T1000 (cell line): ENCODE results near the gene DEFB119.
"Not testable (repeated sequence)": the region's sequence is repeated elsewhere in the genome, so short reads cannot be mapped to it uniquely, and the experiment has no call there.

Experiments
- DNase-seq: peaks from one replicate; lab custom pipeline; 2025; ENCODE audit warnings: mixed read lengths; lab: John Stamatoyannopoulos, UW

The DEFB119 gene, protein sequence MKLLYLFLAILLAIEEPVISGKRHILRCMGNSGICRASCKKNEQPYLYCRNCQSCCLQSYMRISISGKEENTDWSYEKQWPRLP

DNA sequence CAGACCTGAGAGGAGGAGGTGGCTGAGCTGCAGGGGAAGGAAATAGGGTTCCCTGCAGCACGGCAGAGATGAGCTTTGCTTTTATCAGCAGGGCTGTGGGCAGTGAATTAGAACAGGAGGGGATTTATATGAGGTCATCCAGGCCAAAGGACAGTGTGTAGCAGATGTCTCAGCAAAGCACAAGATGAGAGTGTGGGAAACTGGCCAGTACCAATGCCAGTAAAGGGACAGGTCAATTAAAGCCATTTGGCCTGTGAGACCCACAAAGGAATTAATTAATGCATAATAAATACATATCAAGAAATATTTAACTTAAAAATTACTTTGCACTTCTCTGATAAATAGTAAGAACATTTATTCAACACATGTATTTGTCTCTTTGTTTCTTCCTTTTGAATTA, at the start of gene DEFB119:
Gene DEFB119, minus strand, starts transcription at position 101 of the 400 bp plus-strand sequence. CDS start 107 bp downstream, outside the sequence.
- no peak for DNase-seq

DNA sequence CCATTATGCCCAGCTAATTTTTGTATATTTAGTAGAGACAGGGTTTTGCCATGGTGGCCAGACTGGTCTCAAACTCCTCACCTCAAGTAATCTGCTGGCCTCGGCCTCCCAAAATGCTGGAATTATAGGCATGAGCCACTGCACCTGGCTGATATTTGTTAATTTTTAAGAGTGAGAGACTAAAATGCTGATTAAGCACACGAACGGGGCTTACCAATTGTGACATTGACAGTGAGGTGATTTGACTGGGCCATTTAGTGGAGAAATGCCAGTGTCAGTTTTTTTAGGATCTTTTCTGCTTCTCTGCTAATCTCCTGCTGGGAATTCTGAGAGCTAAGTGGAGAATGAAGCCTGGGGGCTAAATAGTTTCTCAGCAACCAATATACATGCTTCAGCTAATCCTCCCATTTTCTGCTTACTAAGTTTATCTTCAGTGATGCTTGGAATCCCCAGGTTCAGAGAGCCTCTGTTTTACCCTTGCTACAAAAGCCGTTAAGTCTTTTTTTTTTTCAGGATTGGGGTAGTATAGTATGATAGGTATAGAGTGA, 40.3 kb upstream of the DEFB119 start:
- DNase-seq, result no peak

DNA sequence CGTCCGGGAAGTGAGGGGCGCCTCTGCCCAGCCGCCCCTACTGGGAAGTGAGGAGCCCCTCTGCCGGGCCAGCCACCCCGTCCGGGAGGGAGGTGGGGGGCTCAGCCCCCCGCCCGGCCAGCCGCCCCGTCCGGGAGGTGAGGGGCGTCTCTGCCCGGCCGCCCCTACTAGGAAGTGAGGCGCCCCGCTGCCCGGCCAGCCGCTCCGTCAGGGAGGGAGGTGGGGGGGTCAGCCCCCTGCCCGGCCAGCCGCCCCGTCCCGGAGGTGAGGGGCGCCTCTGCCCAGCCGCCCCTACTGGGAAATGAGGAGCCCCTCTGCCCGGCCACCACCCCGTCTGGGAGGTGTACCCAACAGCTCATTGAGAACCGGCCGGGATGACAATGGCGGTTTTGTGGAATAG, 37.2 kb upstream of the DEFB119 start:
- not testable (repeated sequence) for DNase-seq

DNA sequence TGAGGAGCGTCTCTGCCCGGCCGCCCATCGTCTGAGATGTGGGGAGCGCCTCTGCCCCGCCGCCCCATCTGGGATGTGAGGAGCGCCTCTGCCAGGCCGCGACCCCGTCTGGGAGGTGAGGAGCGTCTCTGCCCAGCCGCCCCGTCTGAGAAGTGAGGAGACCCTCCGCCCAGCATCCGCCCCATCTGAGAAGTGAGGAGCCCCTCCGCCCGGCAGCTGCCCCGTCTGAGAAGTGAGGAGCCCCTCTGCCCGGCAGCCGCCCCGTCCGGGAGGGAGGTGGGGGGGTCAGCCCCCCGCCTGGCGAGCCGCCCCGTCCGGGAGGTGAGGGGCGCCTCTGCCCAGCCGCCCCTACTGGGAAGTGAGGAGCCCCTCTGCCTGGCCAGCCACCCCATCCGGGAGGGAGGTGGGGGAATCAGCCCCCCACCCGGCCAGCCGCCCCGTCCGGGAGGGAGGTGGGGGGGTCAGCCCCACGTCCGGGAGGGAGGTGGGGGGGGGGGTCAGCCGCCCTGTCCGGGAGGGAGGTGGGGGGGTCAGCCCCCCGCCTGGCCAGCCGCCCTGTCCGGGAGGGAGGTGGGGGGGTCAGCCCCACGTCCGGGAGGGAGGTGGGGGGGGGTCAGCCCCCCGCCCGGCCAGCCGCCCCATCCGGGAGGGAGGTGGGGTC, 36.6 kb upstream of the DEFB119 start:
- DNase-seq, result not testable (repeated sequence)

DNA sequence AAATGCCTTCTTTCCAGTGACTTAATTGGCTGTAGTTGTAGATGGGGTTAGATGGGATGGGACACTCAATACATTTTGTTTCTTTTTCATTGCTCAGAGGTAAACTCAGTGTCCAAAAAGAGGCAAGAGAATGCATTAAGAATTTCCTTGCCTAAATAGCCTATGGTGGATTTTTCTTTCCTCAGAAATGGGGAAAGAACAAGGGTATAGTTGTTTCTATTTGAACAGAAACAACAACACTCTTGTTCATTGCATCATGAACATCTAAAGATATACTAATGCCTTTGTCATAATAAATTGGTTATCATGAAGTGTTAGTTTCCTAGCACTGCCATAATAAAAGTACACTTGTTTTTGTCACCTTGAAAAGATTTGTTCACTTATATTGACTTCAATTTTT, 35.4 kb upstream of the DEFB119 start:
- no peak for DNase-seq

DNA sequence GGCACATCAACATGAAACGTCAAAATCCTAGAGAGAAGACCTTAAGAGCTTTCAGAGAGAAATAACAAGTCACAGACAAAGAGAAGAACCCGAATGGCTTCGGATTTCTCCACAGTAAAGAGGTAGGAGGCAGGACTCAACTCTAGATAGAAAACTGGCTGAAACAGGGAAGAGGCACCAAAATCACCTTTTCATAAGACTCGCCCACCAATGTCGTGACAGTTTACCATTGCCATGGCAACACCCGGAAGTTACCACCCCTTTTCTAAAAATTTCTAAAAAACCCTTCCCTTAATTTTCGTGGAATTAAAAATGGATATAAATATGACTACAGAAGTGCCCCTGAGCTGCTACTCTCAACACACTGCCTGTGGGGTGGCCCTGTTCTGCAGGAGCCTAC, 27.9 kb upstream of the DEFB119 start:
- no peak for DNase-seq

DNA sequence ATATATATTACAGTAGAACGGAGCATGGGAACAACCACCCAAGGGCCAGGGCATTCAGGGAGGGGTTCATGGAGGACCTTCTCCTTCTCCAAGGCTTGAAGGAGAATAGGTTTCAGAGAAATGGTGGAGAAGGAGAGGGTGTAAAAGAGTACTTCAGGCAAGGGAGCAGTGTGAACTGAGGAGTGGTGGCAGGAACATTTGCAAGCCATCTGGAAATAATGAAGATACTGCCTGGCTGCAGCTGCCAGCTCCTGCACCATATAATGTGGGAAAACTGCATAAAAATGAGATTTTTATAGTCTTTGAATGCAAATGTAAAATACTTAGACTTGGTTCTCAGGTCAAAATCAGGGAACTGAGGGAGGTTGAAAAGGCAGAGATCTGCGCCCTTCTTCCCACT, 25.3 kb upstream of the DEFB119 start:
- DNase-seq, result no peak

DNA sequence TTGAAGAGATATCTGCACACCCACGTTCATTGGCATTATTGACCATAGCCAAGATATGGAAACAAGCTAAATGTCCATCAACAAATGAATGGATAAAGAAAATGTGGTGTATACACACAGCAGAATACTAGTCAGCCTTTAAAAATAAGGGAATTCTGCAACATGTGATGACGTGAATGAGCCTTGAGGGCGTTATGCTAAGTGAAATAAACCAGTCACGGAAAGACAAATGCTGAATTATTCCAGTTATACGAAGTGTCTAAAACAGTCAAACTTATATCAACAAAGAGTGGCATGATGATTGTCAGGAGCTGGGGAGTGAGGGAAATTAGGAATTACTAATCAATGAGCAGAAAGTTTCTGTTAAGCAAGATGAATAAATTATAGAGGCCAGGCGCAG, 24.0 kb upstream of the DEFB119 start:
- no peak for DNase-seq

DNA sequence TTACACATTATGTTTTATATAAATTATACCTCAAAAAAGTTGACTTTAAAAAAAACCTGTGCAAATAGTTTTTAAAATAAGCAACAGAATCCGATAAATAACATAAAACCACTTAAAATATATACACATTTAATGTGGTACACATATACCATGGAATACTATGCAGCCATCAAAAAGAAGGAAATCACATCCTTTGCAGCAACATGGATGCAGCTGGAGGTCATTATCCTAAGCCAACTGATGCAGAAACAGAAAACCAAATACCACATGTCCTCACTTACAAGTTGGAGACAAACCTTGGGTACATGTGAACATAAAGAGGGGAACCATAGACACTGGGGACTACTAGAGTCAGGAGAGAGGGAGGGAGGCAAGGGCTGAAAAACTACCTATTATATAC, 19.6 kb upstream of the DEFB119 start:
- DNase-seq, result no peak

DNA sequence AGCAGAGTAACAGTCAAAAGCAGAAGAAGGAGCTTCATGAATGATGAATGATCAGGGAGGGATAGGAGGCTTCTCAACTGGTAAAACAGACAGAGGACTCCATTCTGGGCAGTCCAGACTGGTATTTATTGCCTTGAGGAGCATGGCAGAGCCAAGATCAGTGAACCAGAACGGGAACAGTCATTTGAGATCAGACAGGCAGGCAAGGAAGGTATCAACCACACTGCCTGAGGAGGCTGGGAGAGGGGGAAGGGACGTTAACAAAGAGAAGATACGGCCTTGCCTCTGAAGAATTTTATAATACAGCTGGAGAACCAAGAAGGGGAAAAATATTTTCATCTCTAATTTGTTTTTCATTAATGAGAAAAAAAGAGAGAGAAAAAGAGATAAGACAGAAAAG, 15.7 kb upstream of the DEFB119 start, which contains the start of gene DEFB121:
Gene DEFB121, minus strand, starts transcription at position 101 of the 400 bp plus-strand sequence. Its CDS starts 63 bp downstream, at position 38.
- no peak for DNase-seq

DNA sequence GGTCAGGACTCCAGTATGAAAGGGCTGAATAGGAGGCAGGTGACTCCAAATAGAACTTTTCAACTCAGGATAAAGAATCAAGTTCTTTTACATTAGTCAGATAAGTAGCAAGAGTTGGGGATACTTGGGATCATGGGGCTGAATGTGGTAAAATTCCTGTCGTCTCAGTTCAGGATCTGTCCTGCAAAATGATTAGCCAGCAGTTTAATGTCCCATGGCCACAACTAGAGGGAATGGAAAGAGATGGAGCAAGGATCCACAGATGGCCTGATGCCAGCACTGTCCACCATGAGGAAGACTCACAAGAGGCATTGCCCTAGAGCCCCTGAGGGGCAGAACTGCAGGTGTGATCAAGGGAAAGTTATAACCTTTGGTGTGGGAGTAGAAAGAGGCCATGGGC, 13.5 kb upstream of the DEFB119 start:
- no peak for DNase-seq

DNA sequence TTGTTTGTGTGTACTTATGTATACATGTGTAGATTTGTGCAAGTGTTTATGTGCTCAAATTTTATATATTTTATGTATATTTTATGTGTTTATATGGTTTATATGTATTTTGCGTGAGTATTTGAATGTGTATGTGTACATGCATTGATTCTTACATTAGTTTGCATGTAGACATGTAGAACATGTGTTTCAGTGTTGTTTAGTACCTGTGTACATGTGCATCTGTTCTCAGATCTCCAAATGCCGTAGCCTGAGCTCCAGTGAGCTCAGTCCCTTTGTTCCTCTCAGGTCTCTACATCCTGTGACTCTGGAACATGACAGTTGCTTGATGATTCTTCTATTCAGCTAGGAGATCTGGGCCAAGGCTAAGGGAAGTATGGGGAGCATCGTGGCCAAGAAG, 4.5 kb upstream of the DEFB119 start:
- no peak for DNase-seq

DNA sequence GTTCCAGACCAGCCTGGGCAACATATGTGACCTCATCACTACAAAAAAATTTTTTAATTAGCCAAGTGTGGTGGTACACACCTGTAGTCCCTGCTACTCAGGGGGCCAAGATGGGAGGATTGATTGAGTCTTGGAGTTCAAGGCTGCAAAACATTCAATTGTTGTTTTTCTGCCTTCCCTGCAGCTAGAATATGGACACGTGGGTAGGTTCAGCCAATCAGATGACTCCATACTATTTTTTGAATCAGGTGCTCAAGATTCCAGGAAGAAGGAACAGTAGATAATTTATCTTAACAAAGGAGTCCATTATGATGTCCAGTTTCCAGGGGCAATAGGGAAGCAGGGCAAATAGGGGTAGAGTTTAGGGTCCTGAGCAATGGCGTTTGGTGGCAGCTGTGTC, 2.4 kb upstream of the DEFB119 start:
- DNase-seq, result no peak

DNA sequence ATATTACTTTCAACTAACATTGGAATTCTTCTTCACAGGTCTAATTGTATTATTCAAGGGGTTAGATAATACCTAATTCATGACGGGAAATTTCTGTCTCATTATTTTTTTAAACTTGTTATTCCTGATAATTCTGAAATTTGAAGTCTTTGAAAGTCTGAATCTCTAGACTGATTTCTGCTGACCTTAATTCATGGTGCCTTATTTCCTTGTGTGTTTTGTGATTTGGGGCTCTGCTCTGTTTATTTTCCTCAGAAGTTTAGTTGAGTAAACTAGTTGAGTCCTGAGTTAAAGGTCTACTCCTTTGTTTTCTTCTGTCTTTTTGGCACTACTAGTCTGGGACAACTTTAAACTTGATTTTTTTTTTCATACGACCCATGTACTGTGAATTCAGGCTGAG, 16.0 kb downstream of the DEFB119 start:
- no peak for DNase-seq

DNA sequence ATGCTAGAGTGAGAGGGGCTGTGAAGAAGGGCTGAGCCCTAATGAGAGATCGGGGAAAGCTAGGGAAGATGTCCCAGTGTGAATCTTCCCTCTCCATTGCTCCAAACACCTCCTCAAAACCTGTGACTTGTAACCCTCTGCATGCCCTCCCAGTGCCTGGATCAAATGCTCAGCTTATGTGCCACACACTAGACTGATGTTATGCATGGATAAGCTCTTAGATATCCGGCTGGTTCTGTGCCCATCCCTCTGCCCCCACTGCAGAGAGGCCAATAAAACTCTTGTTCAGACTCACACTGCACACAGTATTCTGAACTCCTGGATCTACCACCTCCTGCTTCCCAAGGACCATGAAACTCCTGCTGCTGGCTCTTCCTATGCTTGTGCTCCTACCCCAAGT, 22.1 kb downstream of the DEFB119 start, which contains the start of gene DEFB118:
Gene DEFB118, plus strand, starts transcription at position 301 of the 400 bp plus-strand sequence. Its CDS starts 50 bp downstream, at position 351.
- DNase-seq, result no peak

DNA sequence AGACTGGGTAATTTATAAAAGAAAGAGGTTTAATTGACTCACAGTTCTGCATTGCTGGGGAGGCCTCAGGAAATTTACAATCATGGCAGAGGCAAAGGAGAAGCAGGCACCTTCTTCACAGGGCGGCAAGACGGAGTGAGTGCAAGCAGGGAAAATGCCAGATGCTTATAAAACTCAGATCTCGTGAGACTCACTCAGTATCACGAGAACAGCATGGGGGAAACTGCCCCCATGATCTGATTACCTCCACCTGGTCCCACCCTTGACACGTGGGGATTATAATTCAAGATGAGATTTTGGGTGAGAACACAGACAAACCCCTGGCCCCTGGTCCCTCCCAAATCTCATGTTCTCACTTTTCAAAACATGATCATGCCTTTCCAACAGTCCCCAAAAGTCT, 26.1 kb downstream of the DEFB119 start:
- not testable (repeated sequence) for DNase-seq

DNA sequence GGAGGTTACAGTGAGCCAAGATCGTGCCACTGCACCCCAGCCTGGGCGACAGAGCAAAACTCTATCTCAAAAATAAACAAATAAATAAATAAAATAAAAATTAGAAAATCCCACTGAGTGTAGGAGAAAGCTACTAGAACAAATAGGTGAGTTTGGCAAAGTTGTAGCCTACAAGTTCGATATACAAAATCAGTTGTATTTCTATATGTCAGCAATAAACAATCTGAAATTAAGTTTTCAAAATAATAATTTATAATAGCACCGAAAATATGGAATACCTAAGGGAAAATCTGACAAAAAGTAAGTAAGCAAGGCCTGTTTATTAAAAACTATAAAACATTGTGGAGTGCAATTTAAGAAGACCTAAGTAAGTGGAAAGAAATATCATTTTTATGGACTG, 27.1 kb downstream of the DEFB119 start:
- DNase-seq, result no peak

DNA sequence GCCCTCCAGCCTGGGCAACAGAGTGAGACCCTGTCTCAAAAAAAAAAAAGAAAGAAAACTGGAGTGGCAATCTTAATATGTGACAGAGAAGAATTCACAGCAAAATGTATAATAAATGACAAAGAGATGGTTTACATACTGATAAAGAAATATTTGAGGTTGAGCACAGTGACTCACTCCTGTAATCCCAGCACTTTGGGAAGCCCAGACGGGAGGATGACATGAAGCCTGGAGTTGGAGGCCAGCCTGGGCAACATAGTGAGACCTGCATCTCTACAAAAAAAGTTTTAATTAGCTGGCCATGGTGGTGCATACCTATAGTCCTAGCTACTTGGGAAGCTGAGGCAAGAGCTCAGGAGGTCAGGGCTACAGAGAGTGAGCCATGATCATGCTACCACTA, 34.4 kb downstream of the DEFB119 start:
- no peak for DNase-seq

DNA sequence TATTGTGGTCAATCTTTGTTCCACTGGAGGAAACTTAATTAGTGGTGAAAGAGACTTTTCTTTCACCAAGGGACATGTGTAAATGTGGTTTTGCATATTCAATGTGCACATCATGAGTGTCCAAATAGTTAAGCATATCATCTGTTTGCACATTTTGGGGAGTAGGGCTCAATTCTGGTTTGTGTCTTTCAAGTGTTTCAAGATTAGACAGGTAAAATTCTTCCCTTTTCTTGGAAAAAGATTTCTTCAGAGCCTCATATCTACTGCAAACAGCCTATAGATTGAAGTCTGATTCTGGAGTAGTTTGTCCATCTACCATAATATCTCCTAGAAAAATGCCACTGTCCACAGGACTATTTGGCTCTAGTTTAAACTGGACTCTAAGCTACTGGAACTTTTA, 48.9 kb downstream of the DEFB119 start:
- DNase-seq, result no peak

DNA sequence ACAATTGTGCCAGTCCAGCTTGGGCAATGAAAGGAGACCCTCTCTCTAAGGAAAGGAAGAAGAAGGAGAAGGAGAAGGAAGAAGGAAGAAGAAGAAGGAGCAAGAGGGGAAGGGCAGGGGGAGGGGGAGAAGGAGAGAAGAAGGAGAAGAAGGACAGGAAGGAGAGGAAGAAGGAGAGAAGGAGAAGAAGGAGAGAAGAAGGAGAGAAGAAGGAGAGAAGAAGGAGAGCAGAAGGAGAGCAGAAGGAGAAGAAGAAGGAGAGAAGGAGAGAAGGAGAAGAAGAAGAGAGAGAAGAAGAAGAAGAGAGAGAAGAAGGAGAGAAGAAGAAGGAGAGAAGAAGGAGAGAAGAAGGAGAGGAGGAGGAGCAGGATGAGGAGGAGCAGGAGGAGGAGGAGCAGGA, 59.5 kb downstream of the DEFB119 start:
- DNase-seq, result no peak
